ENCODE data around the gene APOA5.

The APOA5 gene

DNA sequence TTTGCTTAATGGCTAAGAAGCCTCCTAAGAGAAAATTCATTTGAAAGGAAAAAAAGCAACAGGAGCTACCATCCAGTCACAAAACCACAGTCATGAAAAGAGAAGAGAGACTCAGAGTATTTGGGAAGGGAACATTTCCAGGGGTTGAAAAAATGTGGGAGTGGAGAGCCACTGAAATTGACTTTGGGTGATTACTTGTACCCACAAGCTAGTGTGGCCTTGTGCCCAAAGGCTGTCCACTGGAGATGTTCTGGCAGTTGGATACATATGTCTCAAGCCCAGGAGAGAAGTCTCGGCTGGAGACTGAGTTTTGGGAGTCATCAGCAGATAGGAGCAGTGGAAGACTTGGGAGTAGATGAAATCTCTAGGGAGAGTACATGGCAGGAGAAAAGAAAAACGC, 3.2 kb upstream of the APOA5 start:
- no peak for DNase-seq

- DNase-seq: no peak
Observed at GRCh38 chr11:116793772-116794097, 2.1 kb upstream of the APOA5 start.

DNA sequence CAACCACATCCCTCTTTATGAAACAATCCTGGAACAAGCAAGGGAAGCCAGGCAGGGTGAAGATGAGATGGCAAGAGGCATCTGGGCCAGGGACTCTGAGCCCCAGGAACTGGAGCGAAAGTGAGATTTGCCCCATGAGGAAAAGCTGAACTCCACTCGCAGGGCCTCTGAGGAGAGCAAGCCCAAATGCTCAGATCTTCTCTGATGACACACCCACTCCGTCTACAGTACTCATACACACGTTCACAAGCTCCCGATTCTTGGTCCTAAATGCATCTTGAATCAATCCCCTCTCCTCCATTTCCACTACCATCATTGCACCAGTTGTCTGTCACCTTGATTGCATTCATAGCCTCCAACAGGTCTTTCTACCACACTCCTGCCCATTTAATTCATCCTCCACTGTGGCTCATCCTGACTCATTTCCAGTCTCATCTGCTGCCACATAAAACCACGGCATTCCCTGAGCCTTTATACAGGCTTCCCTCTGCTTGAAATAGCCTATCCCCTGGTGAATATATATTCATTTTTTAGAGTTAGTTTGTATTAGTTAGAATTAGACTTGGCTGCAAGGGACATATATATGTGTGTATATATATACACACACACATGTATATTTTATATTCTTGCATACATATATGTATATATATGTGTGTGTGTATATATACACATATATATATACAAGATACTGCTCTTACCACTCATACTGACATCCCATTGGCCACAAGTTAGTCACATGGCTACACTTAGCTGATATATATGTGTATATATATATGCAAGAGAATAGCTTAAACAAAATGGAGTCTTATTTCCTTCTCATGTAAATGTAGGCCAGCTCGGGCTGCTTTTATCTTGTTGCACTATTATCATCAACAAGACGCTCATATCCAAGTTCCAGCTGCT, 1.4 kb upstream of the APOA5 start:
- no peak for DNase-seq

DNA sequence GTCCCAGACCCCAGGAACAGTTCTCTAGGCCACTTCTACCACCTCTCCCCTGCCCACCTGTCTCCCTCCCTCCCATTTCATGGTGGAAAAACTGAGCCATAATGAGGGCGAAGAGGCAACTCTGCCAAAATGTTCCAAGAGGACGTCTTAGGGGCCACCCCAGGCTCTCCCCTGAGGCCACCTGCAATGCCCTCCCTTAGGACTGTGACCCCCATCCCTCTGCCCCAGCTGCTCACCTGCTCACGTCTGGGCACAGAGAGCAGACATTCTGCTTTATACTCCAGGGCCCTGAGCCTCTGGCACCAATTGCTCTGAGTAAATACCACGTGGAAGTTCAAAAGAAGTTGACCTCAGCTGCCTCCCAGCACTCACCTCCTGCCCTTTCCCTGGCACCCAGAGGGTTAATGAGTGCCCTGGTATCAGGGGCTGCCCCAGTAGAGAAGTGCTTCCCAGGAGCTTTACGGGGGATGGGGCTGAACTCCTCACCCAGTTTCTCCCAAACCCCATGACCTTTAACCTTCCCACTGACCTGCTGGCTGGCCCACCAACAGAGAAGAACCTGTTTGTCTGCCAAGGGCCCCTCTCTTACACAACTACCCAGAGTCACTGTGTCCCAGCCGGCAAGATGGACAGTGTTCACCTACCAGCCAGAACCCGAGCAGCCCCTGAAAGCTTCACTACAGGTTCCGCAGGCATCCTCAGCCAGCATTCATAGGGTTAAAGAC, 627 bp upstream of the APOA5 start:
- DNase-seq: no peak

DNA sequence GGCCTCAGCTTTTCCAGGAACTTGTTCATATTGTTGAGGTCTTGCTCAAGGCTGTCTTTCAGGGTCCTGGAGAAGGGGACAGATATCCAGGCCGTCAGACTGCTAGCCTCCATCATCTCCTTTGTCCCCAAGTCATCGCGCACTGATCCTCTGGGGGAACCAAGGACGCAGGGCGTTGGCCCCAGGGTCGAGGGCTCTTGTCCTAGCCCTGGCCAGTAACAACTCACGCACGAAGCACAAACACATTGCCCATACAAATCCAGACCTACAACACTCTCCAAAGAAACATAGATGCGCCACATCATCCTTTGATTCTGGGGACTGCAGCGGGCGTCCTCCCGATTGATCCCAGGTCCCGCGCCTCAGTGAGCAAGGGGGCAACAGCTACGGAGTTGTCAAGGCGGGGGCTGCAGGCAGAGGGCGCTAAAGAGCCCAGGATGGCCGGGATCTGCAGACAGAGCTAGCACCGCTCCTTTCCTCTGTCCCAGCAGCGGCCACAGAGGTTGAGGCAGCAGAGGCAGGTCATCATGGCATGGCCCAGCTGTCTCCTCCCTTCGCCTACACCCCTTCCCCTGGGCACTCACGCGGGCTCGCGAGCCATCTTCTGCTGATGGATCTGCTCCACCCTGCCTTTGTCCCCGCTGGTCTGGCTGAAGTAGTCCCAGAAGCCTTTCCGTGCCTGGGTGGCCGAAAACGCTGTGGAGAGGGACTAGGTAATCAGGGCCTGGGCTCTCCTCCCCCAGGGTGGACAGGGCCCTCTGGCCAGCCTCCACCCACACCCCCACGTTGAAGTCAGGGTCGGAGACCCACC, 472 bp downstream of the APOA5 start:
- DNase-seq: peak; percentile 56 to 74

- no peak for DNase-seq
Observed at GRCh38 chr11:116790167-116791001, 1.3 kb downstream of the APOA5 start.

DNA sequence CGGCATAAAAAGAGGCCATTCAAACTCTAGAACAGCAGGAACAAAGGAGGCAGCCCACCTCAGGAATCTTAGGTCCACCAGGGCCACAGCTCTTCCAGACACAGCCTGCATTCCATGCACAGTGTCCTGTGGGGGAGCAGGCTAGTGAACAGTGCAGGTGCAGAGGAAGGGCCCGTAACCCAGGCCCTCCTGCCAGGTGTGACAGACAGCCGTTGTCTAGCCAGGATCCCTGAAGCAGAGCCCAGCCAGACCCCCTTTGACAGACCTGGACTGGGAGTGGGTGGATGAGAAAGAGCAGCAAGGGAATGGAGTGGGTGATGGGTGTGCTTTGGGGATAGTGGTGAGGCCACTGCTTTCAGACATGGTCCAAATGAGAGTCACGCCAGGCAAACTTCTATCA, 2.7 kb downstream of the APOA5 start:
- DNase-seq: no peak

GRCh38 chr11:116788534-116788933, 3.1 kb downstream of the APOA5 start:
- DNase-seq: no peak

DNA sequence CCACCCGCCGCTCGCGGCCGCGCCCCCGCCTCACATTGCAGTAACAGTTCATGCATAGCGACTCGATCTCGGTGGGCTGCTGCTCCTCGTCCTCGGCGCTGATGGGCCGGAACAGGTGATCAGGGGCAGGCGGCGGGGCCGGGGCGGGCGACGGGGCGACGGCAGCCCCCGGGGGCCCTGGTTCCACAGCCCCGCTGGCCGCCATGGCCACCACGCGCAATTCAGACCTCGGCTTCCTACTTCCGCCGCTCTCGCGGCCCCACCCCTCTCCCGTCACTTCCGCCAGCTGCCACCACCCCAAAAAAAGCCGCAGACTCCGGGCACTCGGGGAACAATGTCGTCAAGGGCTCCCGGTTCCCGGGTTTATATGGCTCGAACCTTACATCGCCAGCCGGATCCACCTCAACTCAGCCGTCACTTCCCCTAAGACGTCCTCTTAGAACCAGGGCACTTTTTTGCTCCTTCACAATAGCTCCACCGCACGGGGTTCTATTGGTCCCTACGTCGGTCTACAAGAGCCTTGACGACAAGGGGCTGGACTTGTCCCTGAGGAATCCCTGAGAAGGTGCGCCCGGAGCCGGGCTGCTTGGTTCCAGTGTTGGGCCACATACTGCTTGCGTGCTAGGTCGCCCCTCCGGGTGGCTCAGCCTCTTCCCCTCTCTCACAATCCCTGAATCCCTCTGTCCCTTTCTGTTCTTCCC, 3.7 kb downstream of the APOA5 start, which contains the start of gene ZPR1:
ZPR1 (minus strand) TSS at position 238 of the 701 bp plus-strand sequence; CDS start at position 205, 33 bp downstream.
- DNase-seq: peak; percentile 79 to 81

DNA sequence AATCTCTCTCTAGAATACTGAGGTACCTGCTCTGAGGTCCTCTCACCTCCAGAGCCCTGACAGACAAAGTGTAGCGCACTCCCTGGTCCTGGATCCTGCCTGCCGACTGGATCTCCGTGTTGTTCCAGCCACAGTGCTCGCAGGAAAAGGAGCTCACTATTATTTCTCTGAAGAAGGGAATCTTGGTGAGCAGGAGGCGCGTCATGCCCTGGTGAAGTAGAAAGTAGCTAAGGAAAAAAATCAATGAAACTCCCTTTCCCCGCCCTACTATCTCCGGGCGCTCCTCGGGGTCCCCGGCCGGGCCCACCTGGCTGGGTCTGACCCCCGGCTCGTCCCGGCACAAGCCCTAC, 4.3 kb downstream of the APOA5 start:
- no peak for DNase-seq

- DNase-seq: no peak
Observed at GRCh38 chr11:116786966-116787365, 4.7 kb downstream of the APOA5 start.

DNA sequence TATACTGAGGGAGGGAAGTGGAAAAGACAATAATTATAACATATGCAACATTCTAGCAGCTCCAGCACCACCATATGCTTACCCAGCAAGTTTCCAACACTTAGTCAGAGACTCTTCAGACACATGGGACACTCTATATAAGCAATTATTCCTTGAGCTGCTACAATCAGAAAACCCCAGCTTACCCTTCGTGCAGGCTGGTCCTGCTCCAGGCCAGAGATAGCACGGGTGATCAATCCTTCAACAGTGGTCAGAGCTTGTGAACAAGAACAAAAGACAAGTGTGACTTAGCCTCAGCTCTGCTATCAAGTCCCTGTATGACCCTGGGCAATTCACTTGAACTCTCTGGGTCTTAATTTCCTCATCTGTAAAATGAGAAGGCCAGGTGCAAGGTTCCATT, 5.4 kb downstream of the APOA5 start:
- DNase-seq: no peak

- no peak for DNase-seq
Observed at GRCh38 chr11:116782728-116783127, 9.0 kb downstream of the APOA5 start.

DNA sequence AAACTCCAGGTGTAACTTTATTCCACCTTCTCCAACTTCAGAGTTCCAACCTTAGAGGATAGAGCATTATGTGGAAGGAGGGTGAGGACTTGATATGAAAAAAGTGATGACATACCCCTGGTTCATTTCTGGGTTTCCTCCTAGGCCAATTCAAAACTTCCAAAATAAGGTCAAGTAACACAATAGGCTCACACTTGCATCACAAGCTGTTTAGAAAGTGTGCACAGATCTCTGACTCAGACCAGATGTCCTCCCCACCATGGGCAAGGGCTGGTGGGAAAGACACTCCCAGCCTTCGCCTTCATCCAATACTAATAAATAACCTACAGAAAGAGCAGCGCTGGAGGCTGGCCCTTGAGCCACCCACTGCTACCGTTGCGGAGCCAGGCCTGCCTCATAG, 13.1 kb downstream of the APOA5 start:
- no peak for DNase-seq

DNA sequence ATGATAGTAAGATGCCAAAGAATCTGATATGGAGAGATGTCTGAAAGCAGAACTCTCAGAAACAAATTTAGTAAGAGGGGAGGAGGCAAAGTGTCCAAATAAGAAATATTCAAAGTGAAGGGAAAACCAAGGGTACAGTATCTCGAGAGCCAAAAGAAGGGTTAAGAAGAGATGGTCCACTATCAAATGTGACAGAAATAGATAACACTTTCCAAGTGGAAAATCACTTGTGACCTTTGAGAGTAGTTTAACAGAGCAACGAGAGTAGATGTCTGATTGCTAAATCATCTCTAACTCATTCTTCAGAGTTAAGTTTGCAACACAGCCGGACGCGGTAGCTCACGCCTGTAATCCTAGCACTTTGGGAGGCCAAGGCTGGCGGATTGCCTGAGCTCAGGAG, 14.6 kb downstream of the APOA5 start:
- DNase-seq: no peak

- DNase-seq: no peak
Observed at GRCh38 chr11:116776522-116776984, 15.1 kb downstream of the APOA5 start.

- no peak for DNase-seq
Observed at GRCh38 chr11:116775975-116776374, 15.7 kb downstream of the APOA5 start.

DNA sequence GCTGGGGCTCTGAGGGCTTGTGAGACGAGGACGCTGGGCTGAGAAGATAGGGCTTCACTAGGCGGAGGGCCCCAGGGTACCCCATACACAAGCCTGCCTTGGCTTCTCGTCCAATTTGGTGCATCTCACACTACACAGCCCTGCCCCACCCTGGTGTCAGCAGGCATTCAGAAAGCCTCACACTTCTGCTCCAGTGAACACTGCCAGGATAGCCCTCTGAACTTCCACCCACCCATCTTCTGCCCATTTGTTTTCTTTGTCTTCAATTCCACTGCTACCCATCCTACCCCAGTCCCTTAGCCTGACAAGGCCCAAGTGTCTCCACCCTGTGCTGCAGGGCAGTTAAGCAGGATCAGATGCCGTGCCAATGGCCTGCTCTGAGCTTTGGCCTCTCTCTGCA, 17.0 kb downstream of the APOA5 start:
- no peak for DNase-seq

- DNase-seq: no peak
Observed at GRCh38 chr11:116773203-116774097, 18.2 kb downstream of the APOA5 start.

- peak; percentile 88 to 95 for DNase-seq
Observed at GRCh38 chr11:116772443-116773202, 19.1 kb downstream of the APOA5 start, which contains the start of gene BUD13. TSS of gene BUD13 (minus strand) at chr11:116772987. CDS start at chr11:116772964, 23 bp downstream.

Measured in stimulated activated CD4-positive, alpha-beta T cell treated with anti-CD3 and anti-CD28 coated beads, Interleukin-4, amount 100 ng/mL, for 4 hours (primary cell).